GM12864 (cell line): Measurements from ENCODE around the gene CTNNA3.

Experiments used
- DNase-seq: peaks from one replicate; pipeline ENCODE4 v3.0.0-alpha.2; 2011; ENCODE audit warnings: low read depth
- H3K4me3 ChIP-seq: 2 replicates; pipeline ENCODE4 v1.5.1; 2011; ENCODE audit warnings: mild to moderate bottlenecking, low read depth, low read length, control low read depth
- TF ChIP-seq, protein P1 (sequence below): IDR thresholded peaks from 2 replicates; pipeline ENCODE4 v1.5.1; 2011; ENCODE audit warnings: low read depth, mild to moderate bottlenecking, moderate library complexity, low read length, control low read depth, inconsistent platforms; ENCODE audit errors: missing control alignments

Gene CTNNA3

DNA sequence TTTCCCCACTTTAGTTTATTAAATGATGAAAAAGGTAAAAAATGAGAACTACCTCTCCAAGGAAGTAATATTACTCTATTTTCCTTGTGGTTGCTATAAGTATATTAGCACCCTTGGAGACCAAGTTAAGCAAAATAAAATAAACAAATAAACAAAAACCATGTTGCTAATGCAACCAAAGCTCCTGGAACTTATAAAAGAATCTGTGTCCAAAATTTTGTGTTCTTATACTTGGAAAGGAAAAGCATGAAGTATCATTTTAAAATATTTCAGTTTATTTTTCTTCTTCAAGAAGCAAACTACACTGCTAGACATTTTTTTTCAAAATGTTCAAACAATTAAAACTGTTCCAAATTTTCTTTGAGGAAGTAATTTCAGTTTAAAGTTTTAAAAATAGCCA, 1212.0 kb downstream of the CTNNA3 start:
- TF ChIP-seq, protein P1, sequence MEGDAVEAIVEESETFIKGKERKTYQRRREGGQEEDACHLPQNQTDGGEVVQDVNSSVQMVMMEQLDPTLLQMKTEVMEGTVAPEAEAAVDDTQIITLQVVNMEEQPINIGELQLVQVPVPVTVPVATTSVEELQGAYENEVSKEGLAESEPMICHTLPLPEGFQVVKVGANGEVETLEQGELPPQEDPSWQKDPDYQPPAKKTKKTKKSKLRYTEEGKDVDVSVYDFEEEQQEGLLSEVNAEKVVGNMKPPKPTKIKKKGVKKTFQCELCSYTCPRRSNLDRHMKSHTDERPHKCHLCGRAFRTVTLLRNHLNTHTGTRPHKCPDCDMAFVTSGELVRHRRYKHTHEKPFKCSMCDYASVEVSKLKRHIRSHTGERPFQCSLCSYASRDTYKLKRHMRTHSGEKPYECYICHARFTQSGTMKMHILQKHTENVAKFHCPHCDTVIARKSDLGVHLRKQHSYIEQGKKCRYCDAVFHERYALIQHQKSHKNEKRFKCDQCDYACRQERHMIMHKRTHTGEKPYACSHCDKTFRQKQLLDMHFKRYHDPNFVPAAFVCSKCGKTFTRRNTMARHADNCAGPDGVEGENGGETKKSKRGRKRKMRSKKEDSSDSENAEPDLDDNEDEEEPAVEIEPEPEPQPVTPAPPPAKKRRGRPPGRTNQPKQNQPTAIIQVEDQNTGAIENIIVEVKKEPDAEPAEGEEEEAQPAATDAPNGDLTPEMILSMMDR = no peak
- no peak for DNase-seq
- no peak overlapping the region for H3K4me3 ChIP-seq

DNA sequence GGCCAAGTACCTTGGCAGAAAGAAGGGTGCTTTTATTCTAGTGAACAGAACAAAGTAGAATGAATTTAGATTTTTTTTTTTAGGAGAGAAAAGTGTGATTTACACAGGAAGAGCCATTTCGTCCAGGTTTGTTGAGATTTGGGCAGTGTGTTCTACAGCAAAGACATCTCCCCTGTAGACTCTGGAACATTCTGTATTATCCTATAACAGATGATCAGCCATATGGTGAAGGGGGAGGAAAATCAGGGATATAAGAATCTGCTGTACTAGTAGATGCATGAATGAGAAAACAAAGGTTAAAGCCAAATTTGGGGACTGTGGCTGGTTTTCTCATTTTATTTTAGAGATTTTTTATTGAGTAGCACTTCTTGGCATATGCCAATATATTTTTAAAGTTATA, 1223.8 kb downstream of the CTNNA3 start:
- no peak overlapping the region for H3K4me3 ChIP-seq
- DNase-seq = no peak
- TF ChIP-seq, protein P1 = no peak

DNA sequence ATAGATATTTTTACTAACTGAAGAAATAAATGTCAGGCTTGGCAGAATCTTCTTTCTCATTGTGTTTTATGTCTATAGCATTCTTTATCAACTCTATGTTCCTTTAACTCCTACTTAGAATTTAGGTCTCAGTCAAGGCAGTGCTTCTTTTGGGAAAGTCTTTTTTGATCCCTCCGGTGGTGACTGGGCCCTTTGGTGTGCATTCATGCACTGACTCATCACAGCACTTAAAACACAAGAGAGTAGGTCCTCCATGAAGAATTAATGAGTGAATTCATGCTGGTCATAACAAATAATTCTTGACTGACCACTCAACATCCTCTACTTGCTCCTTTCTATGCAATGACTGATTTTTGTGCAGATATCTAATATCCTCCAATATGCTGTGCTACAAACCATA, 1229.0 kb downstream of the CTNNA3 start:
- no peak for DNase-seq

DNA sequence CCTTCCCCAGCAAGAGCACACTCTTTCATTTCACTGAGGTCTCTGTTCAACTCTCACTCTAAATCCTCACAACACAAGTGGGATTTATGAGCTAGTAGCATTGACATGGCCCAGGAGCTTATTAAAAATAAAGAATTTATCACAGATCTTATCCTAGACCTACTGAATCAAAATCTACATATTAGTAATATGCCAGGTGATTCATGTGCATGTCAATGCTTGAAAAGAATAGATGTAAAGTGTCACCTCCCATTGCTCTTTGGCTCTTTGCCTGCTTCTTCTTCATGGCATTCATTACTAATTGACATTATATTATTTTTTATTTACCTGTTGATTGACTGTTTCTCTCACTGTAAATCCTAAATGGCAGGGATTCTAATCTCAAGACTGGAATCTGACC, 1229.4 kb downstream of the CTNNA3 start:
- no peak overlapping the region for H3K4me3 ChIP-seq
- TF ChIP-seq, protein P1 = no peak
- no peak for DNase-seq

More for the DNA sequence above, 1229.0 kb downstream of the CTNNA3 start:
- no peak overlapping the region for H3K4me3 ChIP-seq
- TF ChIP-seq, protein P1 = no peak

DNA sequence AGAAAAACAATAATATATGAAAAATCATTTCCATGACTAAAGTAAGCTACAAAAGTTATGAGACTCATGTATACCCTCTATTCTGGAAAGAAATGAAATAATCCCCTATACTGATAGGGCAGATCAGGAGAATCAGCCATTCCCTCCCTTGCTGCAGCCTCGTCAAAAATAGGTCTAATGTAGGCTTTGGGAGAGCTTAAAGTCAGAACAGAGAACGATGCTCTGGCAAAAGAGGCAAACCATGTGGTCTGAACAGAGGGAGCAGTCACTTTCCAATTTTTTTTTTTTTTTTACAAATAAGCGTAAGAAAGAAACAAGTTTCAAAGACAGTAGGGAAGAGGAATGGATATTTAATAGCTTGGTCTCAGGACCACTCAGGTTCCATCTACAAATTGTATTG, 1232.4 kb downstream of the CTNNA3 start:
- DNase-seq = no peak
- TF ChIP-seq, protein P1 = no peak

DNA sequence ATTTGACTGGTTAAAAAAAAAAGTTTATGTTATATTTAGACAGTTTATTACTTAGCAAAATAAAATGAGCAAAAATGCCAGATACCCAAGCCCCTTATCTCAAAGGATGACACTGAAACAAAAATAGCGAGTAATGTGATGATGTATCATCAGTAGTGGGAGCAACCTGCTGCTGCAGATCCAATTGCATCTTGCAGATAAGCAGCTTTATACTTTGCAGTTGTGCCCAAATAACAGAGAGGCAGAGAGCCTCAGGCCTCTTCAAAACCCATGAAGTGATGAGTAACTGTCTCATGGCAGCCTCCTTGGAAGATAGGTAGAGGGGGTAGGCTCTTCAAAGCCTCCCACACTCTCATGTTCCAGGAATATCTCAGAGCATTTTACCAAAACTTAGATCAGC, 1238.4 kb downstream of the CTNNA3 start:
- no peak overlapping the region for H3K4me3 ChIP-seq
- DNase-seq = no peak
- TF ChIP-seq, protein P1 = no peak

More for the DNA sequence above, 1232.4 kb downstream of the CTNNA3 start:
- H3K4me3 ChIP-seq = no peak overlapping the region

DNA sequence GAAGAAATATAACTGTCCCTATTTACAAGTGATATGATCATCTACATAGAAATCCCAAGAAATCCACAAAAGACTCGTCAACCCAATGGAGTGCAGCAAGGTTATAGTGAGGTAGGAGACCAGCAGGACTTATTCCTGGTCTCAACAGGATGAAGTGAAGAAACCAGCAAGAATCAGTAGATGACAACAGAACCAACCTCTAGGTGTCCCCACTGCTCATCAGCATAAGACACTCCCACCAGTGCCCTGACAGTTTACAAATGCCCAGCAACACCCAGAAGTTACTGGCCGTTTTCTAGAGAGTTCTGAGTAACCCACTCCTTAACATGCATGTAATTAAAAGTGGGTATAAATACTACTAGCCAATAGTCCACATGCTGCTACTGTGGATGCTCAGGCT, 1240.7 kb downstream of the CTNNA3 start:
- TF ChIP-seq, protein P1 = no peak
- no peak for DNase-seq
- H3K4me3 ChIP-seq = no peak overlapping the region
